B cell (primary cell): ENCODE measurements around the gene CHMP6. TPM values are rescaled to one million over a fixed set of nuclear protein-coding genes. Genes with fewer than 3 reads are reported as not detected.

Source experiments
- ATAC-seq: fragments of 200-7000 bp; cut with Tn5 transposase; one replicate; pipeline ENCODE4 v1.10.0; 2021; ENCODE audit warnings: low read depth, mild to moderate bottlenecking, moderate number of reproducible peaks, moderate library complexity
- CTCF ChIA-PET: fragments of 350-600 bp; sonication (Branson Sonifier 250); formaldehyde crosslinking; loops from one replicate; lab custom pipeline; 2021; ENCODE audit warnings: antibody characterized with exemption, inconsistent platforms; lab: Charles Lee
- POLR2A ChIA-PET: fragments of 350-600 bp; sonication (Branson Sonifier 250); formaldehyde crosslinking; loops from one replicate; lab custom pipeline; 2021; ENCODE audit warnings: antibody characterized with exemption; lab: Charles Lee
- DNase-seq: peaks from one replicate; pipeline ENCODE4 v3.0.0; 2013
- H2AFZ ChIP-seq: 2 replicates; pipeline ENCODE4 v1.6.1; 2012; ENCODE audit warnings: mild to moderate bottlenecking, low read depth, low read length; ENCODE audit not compliant: insufficient read depth, poor library complexity, severe bottlenecking
- H3K27ac ChIP-seq, 2 donors: 1 replicate in 1 of 2; 2 replicates in 1 of 2; pipeline ENCODE4 v1.5.1; 2012 to 2013; ENCODE audit warnings: low read length in 2 of 2, mild to moderate bottlenecking in 2 of 2, moderate library complexity in 1 of 2
- H3K27me3 ChIP-seq, 4 experiments: fragments of 200-600 bp in 1 of 4; sonication (generic) in 1 of 4; replicated peaks in 1 of 4; 1 replicate in 2 of 4; 2 replicates in 2 of 4; pipeline versions ENCODE4 v1.6.1 to v1.7.0; 2013 to 2016; ENCODE audit warnings: low read length in 3 of 4, mild to moderate bottlenecking in 2 of 4, mixed read lengths in 1 of 4, moderate library complexity in 1 of 4; ENCODE audit not compliant: insufficient read depth in 4 of 4, control insufficient read depth in 3 of 4; ENCODE audit errors: control extremely low read depth in 1 of 4
- H3K36me3 ChIP-seq, 2 experiments: replicated peaks in 1 of 2; 1 replicate in 1 of 2; 2 replicates in 1 of 2; pipeline versions ENCODE4 v1.6.1 to v1.7.1; 2013; ENCODE audit warnings: low read length in 1 of 2; ENCODE audit not compliant: insufficient read depth in 2 of 2, control insufficient read depth in 1 of 2; ENCODE audit errors: control extremely low read depth in 1 of 2, extremely low read depth in 1 of 2
- H3K4me1 ChIP-seq, 2 donors: fragments of 200-600 bp in 1 of 2; sonication (generic) in 1 of 2; 1 replicate in 1 of 2; 2 replicates in 1 of 2; pipeline versions ENCODE4 v1.5.1 to v1.6.1; 2013 to 2017; ENCODE audit warnings: low read length in 2 of 2; ENCODE audit not compliant: control insufficient read depth in 2 of 2, insufficient read depth in 2 of 2
- H3K4me2 ChIP-seq: replicated peaks from 2 replicates; pipeline ENCODE3; 2012; ENCODE audit warnings: mild to moderate bottlenecking, low read depth, low read length; ENCODE audit not compliant: poor library complexity, severe bottlenecking
- H3K4me3 ChIP-seq, 5 experiments: fragments of 200-600 bp in 1 of 5; sonication (generic) in 1 of 5; 1 replicate in 3 of 5; 2 replicates in 2 of 5; pipeline versions ENCODE4 v1.5.1 to v1.7.0; 2011 to 2016; ENCODE audit warnings: low read length in 4 of 5, mild to moderate bottlenecking in 4 of 5, low read depth in 2 of 5, control low read depth in 1 of 5, moderate library complexity in 1 of 5; ENCODE audit not compliant: insufficient read depth in 1 of 5; ENCODE audit errors: control extremely low read depth in 1 of 5, extremely low read depth in 1 of 5
- H3K79me2 ChIP-seq: fragments of 200-600 bp; sonication (generic); one replicate; pipeline ENCODE4 v1.6.0; 2016; ENCODE audit warnings: low read length; ENCODE audit not compliant: control insufficient read depth, insufficient read depth
- H3K9ac ChIP-seq: fragments of 200-600 bp; sonication (generic); 2 replicates; pipeline ENCODE4 v1.6.1; 2017; ENCODE audit warnings: mild to moderate bottlenecking, low read length, moderate library complexity
- H3K9me3 ChIP-seq, 3 donors: one replicate each; pipeline versions ENCODE4 v1.6.1 to v1.7.1; 2013; ENCODE audit warnings: low read length in 2 of 3; ENCODE audit not compliant: control insufficient read depth in 2 of 3, insufficient read depth in 1 of 3; ENCODE audit errors: control extremely low read depth in 1 of 3
- H4K20me1 ChIP-seq: 2 replicates; pipeline ENCODE4 v1.6.0; 2012; ENCODE audit warnings: mild to moderate bottlenecking, low read length; ENCODE audit not compliant: insufficient read depth, control insufficient read depth, poor library complexity, severe bottlenecking
- H3K27ac Mint-ChIP-seq: one replicate; pipeline ENCODE4 v1.8.0; 2021; ENCODE audit warnings: mixed read lengths
- H3K27me3 Mint-ChIP-seq: one replicate; pipeline ENCODE4 v1.8.0; 2021; ENCODE audit warnings: mixed read lengths
- H3K4me1 Mint-ChIP-seq: one replicate; pipeline ENCODE4 v1.8.0; 2021; ENCODE audit warnings: mixed read lengths
- H3K4me3 Mint-ChIP-seq: one replicate; pipeline ENCODE4 v1.8.0; 2021; ENCODE audit warnings: mixed read lengths
- H3K9me3 Mint-ChIP-seq: one replicate; pipeline ENCODE4 v1.8.0; 2022; ENCODE audit warnings: mixed read lengths; ENCODE audit not compliant: insufficient read depth
- CTCF ChIP-seq: fragments of 200-600 bp; IDR thresholded peaks from one replicate; pipeline ENCODE4 v1.8.0; 2022; ENCODE audit warnings: antibody characterized with exemption, mild to moderate bottlenecking
- EZH2 ChIP-seq: IDR thresholded peaks from 2 replicates; pipeline ENCODE4 v1.6.1; 2012; ENCODE audit warnings: borderline replicate concordance, low read depth, mild to moderate bottlenecking, moderate library complexity, low read length; ENCODE audit not compliant: insufficient read depth, poor library complexity, severe bottlenecking
- WGBS: methylation state at CpG from one replicate; pipeline ENCODE4 v1.1.5; 2013; ENCODE audit warnings: missing lambda C conversion rate; ENCODE audit not compliant: insufficient coverage; 5-methylcytosine and 5-hydroxymethylcytosine counted together
- intact Hi-C: fragments of 100-400 bp; cut with micrococcal nuclease; formaldehyde crosslinking; loops from one replicate; pipeline ENCODE4 v1.10.0; 2022
- polyA plus RNA-seq: library from polyadenylated mRNA; depleted of rRNA; stranded (reverse); fragments of >200 nt; gene quantifications from 2 replicates; pipeline ENCODE4 v1.2.3, GENCODE V29; 2012
- total RNA-seq, 2 donors: library from RNA; stranded (reverse); fragments of 120-200 nt in 1 of 2; gene quantifications; 1 replicate in 1 of 2; 2 replicates in 1 of 2; pipeline versions ENCODE4 v1.2.3 to v1.2.4, GENCODE V29; 2013 to 2022

CHMP6 gene
- total and polyA plus RNA-seq, 2 donors (not counting 1 experiment from before 2014, with no cell fraction given): 21.2 to 46.2 TPM

GRCh38 chr17:80970044-80970761, 21.4 kb upstream of the CHMP6 start:
- no peaks in the 10 kb centered on the region for H3K79me2 ChIP-seq
- H3K9ac ChIP-seq: peak overlapping the region; percentile 51
- H3K27me3 ChIP-seq: peaks cover 0 to 11% (median 3%) of the 10 kb centered on the region in 4 experiments
- no peaks in the 10 kb centered on the region for H3K9me3 ChIP-seq
- peak overlapping the region; percentile 90 for H3K4me2 ChIP-seq
- H3K27ac ChIP-seq: no peak overlapping the region
- peak; percentile 70 for DNase-seq
- H4K20me1 ChIP-seq: no peaks in the 10 kb centered on the region
- ATAC-seq: peak; percentile 82
- peak overlapping the region; percentile 80 for H3K27ac Mint-ChIP-seq
- H3K4me3 ChIP-seq: peak overlapping the region in 3 of 5 experiments; percentile 14 to 39 (median 20)
- no peaks in the 10 kb centered on the region for H3K36me3 ChIP-seq
- H3K4me1 ChIP-seq: peaks cover 24 to 29% of the 10 kb centered on the region in 2 donors
- H3K9me3 Mint-ChIP-seq: no peaks in the 10 kb centered on the region
- peak overlapping the region; percentile 68 for H3K4me3 Mint-ChIP-seq
- ChIA-PET CTCF (interaction anchor here (0.6 to 3.7 kb wide), 25 partner anchors 8 to 545 kb away, joined by 3 to 35 read pairs (median 4); no protein-coding TSS in a partner anchor), POLR2A (interaction anchor here (0.6 to 0.9 kb wide), 5 partner anchors 14 to 516 kb away, joined by 3 to 7 read pairs (median 3); no protein-coding TSS in a partner anchor)
- 44% methylated on average over 20 of the region's 20 CpGs for WGBS
- H2AFZ ChIP-seq: peak overlapping the region; percentile 72
- H3K27me3 Mint-ChIP-seq: peaks cover 4% of the 10 kb centered on the region
- intact Hi-C loops: loop anchor here (1.0 kb wide), 2 partner anchors 14 to 104 kb away; no protein-coding TSS in a partner anchor
- TF ChIP-seq EZH2 (no peak), CTCF (peak; percentile 69)
- H3K4me1 Mint-ChIP-seq: peaks cover 11% of the 10 kb centered on the region
